HG03066 (cell line): Measurements from ENCODE around the gene LMAN2.
"Not testable (repeated sequence)": the region's sequence is repeated elsewhere in the genome, so short reads cannot be mapped to it uniquely, and the experiment has no call there.

Source experiments
- ATAC-seq: cut with Tn5 transposase; IDR thresholded peaks from one replicate; pipeline ENCODE4 v1.9.1; 2021; ENCODE audit warnings: low read depth; ENCODE audit not compliant: unreplicated experiment

LMAN2 gene

DNA sequence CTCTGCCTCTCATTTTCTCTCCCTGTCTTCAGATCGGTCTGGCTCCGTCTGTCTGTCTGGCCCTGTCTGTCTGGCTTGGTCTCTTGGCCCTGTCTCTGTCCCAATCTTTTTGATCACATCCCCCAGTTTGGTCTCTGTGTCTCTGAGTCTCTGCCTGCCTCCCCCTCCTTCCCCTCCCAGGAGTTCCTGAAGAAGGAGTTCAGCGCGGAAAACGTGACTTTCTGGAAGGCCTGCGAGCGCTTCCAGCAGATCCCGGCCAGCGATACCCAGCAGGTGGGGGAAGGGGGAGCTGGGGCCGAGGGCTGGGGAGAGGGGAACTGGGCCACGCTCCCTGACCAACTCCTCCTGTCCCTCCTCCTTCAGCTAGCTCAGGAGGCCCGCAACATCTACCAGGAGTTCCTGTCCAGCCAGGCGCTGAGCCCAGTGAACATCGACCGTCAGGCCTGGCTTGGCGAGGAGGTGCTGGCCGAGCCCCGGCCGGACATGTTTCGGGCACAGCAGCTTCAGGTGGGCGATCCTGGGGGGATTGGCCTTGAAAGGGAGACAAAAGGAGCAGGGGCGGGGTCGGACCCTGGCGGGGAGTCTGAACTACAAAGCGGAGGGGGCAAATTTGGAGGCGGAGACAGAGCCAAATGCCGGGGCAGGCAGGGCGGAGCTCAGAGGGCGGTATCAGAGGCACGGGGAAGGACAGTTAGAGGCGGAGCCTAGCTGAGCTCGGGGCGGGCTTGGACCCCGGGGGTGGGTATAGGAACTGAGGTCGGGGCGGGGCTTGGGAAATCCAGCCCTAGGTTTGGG, 15.3 kb upstream of the LMAN2 start:
- no peak for ATAC-seq

DNA sequence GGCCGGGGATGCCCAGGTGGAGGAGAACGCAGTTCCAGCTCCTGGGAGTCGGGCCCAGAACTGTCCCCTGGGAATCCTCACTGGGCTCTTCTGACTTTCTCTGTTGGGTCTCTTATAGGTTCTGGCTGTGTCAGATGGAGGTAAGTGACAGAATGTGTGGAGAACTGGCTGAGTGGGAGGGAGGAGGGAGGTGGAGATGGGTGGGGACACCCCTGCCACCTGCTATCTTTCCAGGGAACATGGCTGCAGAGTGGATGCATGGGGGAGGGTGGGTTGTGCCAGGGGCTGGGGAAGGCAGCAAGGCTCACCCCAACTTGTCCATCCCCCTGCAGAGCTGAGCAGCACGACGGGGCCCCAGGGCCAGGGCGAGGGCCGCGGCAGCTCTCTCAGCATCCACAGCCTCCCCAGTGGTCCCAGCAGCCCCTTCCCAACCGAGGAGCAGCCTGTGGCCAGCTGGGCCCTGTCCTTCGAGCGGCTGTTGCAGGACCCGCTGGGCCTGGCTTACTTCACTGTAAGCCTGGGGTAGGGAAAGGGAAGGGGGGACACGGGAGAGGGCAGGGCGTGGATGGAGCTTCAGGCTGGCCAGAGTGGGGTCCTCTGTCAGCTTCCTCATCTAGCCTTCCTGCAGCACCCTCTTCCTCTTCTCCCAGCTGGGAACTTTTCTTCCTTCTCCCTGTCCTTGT, 14.5 kb upstream of the LMAN2 start:
- no peak for ATAC-seq

- ATAC-seq: no peak
Measured at GRCh38 chr5:177364159-177364962, 12.9 kb upstream of the LMAN2 start.

GRCh38 chr5:177363565-177363964, 12.1 kb upstream of the LMAN2 start:
- no peak for ATAC-seq

GRCh38 chr5:177362610-177363507, 11.4 kb upstream of the LMAN2 start:
- peak; percentile 34 for ATAC-seq

DNA sequence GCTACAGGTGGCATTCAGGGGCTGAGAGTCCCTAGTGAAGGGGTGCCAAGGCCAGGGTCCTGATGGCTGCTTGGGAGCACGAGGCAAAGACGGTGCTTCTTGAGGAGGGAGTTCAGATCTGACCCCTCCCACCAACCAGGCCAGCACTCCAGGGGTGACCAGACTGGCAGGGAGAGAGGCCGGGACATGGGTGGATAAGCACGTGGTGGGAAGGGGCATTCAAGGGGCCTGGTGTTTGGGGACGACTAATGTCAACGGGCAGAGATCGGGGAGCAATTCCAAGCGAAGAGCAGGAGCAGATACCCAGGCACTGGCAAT, 10.8 kb upstream of the LMAN2 start:
- no peak for ATAC-seq

DNA sequence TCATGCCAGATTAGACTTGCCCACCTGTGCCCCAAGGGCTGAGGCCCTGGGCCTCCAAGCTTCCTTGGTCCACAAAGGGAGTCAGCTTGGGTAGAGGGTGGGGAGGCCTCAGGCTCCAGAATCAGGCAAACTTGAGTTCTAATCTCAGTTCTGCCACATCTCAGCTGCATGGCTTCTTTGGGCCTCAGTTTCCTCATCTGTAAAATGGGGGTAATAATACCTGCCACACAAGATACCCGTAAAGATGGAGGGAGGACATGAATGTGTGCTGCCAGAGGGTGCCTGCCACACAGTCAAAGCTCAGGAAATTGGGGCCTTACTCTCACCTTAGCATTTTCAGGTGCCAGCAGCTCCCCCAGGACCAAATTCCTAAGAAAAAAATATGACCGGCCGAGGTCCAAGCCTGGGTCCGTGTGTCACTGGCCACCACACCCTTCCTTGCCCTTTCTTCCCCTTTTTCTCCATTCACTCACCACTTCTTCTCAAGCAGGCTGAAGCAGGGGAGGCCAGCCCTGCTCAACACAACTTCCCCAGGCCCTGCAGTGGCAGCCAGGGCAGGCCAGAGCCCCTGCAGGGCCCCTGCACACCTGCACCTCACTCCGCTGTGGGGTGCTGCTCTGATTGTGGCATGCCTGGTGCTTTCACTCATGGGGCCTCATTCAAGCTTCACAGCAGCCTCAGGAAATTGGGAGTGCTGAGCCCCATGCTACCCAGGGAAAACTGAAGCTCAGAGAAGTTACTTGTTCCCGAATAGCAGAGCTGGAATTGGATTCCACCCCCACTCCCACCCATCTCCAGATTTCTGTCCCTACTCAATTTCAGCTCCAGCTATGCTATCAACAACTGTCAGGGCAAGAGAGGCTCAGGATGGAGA, 10.2 kb upstream of the LMAN2 start:
- no peak for ATAC-seq

GRCh38 chr5:177360740-177361139, 9.3 kb upstream of the LMAN2 start:
- ATAC-seq: not testable (repeated sequence)

- no peak for ATAC-seq
Measured at GRCh38 chr5:177359860-177360259, 8.4 kb upstream of the LMAN2 start.

- ATAC-seq: no peak
Measured at GRCh38 chr5:177359451-177359851, 8.0 kb upstream of the LMAN2 start.

- no peak for ATAC-seq
Measured at GRCh38 chr5:177358370-177358819, 6.9 kb upstream of the LMAN2 start.

- peak; percentile 88 for ATAC-seq
Measured at GRCh38 chr5:177357459-177358351, 6.2 kb upstream of the LMAN2 start, which contains the start of gene RGS14. Gene RGS14 (plus strand): TSS chr5:177357924. CDS start chr5:177358025, 101 bp downstream.

GRCh38 chr5:177357146-177357458, 5.6 kb upstream of the LMAN2 start:
- peak; percentile 3 for ATAC-seq

DNA sequence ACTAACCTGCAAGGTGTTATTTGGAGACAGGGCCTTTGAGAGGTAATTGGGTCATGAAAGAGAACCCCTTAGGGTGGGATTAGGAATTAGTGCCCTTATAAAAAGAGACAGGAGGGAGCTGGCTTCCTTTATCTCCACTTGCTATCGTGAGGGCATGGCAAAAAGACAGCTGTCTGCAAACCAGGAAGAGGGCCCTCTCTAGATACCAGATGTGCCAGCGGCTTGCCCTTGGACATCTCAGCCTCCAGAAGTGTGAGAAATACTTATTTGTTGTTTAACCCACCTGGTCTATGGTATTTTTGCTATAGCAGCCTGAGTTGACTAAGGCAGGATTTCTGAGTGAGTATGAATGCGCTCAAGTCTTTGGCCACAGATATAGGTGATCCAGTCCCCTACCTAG, 5.3 kb upstream of the LMAN2 start:
- no peak for ATAC-seq

DNA sequence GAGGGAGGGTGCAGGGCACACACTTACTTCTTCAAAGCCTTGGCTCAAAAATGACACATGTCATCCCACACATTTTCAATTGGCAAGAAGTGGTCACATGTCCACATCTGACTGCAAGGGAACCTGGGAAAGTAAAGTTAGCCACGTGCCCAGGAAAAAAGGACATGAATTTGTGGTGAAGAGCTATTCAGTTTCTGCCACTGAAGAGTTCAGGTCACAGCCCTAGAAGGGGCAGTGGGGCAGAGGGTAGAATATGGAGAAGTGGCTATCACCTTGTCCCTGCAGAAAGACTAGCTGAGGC, 4.3 kb upstream of the LMAN2 start:
- no peak for ATAC-seq

DNA sequence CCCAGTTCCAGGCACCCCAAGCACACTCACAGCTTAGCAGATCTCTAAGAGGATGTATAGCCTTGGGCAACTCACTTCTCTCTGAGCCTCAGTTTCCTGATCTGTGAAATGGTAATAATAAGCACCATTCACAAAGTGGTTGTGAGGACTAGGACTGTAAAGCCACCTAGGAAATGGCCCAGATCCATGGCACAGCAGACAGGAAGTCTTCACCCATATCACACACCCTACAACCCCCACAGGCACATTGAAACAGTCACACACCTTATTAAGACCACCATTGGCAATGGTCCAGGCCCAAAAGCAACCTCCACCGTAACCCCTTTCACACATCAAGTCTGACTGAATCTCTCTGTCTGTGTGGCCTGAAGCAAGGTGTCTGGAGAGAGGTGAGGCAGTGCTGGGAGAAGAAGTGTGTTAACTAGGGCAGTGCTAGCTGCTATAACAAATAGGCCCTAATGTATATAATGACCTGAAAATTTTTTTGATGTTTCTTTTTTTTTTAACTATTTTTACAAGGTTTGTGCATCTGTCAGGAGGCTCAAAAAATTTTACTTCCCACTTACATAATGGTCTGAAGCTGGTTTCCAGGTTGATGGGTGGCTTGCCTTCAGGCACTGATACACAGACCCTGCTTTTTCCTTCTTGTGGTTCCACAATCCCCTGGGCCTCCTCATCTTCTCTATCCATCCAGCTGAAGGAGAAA, 3.8 kb upstream of the LMAN2 start:
- no peak for ATAC-seq

- ATAC-seq: no peak
Measured at GRCh38 chr5:177354711-177355110, 3.2 kb upstream of the LMAN2 start.

DNA sequence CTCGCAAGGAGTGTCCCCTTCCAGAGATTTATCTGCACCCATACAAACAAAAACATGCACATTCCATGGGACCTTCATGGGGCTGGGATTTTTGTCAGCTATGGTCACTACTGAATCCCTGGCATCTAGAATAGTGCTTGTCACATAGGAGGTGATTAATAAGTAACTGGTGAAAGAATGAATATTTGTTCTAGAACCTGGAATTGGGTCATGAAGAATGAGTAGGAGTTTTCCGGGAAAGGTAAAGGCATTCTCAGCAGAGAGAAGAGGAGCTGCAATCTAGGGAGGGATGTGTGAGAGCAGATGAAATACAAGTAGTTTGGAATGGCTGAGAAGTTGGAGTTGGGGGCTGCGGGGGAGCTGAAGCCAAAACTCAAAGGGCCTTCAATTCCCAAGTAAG, 2.8 kb upstream of the LMAN2 start:
- no peak for ATAC-seq
